ENCODE results near the gene MPND.

Gene MPND

GRCh38 chr19:4388337-4389063 lies 45.1 kb downstream of the MPND start:
- Histone ChIP-seq H3K9me3 (ENCODE audit: insufficient read depth, low read length) (no peaks in the 10 kb centered on the region), H3K4me3 (ENCODE audit: insufficient read length, low read depth) (no peak overlapping the region), H3K36me3 (ENCODE audit: insufficient read depth, insufficient read length, low read length) (peaks cover 64% of the 10 kb centered on the region), H3K9ac (ENCODE audit: insufficient read length, low read depth) (no peak overlapping the region), H3K4me1 (ENCODE audit: insufficient read depth, insufficient read length) (peaks cover 36% of the 10 kb centered on the region), H3K27me3 (ENCODE audit: insufficient read depth, insufficient read length) (peaks cover 42% of the 10 kb centered on the region)
- no peak for DNase-seq (ENCODE audit: low read depth, low spot score)
- TF ChIP-seq YY1 (IDR thresholded peaks at IDR 0.05; ENCODE audit: insufficient read depth, insufficient read length) (no peak), ZNF274 (IDR thresholded peaks at IDR 0.05; ENCODE audit: low read depth, low read length) (no peak), SUZ12 (IDR thresholded peaks at IDR 0.05; ENCODE audit: extremely low read depth, insufficient read depth, insufficient read length) (no peak)

- Histone ChIP-seq H3K36me3 (ENCODE audit: insufficient read depth, insufficient read length, low read length) (peaks cover 59% of the 10 kb centered on the region), H3K9me3 (ENCODE audit: insufficient read depth, low read length) (no peaks in the 10 kb centered on the region), H3K27me3 (ENCODE audit: insufficient read depth, insufficient read length) (peaks cover 42% of the 10 kb centered on the region), H3K4me1 (ENCODE audit: insufficient read depth, insufficient read length) (peaks cover 36% of the 10 kb centered on the region), H3K4me3 (ENCODE audit: insufficient read length, low read depth) (no peak overlapping the region), H3K9ac (ENCODE audit: insufficient read length, low read depth) (no peak overlapping the region)
- DNase-seq (ENCODE audit: low read depth, low spot score): no peak
- TF ChIP-seq ZNF274 (IDR thresholded peaks at IDR 0.05; ENCODE audit: low read depth, low read length) (no peak), YY1 (IDR thresholded peaks at IDR 0.05; ENCODE audit: insufficient read depth, insufficient read length) (no peak), SUZ12 (IDR thresholded peaks at IDR 0.05; ENCODE audit: extremely low read depth, insufficient read depth, insufficient read length) (no peak)
Observed at GRCh38 chr19:4389064-4389375, 45.7 kb downstream of the MPND start.

- Histone ChIP-seq H3K4me1 (ENCODE audit: insufficient read depth, insufficient read length) (peaks cover 40% of the 10 kb centered on the region), H3K4me3 (ENCODE audit: insufficient read length, low read depth) (no peak overlapping the region), H3K9ac (ENCODE audit: insufficient read length, low read depth) (peak overlapping the region; percentile 57), H3K9me3 (ENCODE audit: insufficient read depth, low read length) (no peaks in the 10 kb centered on the region), H3K36me3 (ENCODE audit: insufficient read depth, insufficient read length, low read length) (peaks cover 54% of the 10 kb centered on the region), H3K27me3 (ENCODE audit: insufficient read depth, insufficient read length) (peaks cover 42% of the 10 kb centered on the region)
- TF ChIP-seq SUZ12 (IDR thresholded peaks at IDR 0.05; ENCODE audit: extremely low read depth, insufficient read depth, insufficient read length): no peak
- no peak for TF ChIP-seq YY1 (IDR thresholded peaks at IDR 0.05; ENCODE audit: insufficient read depth, insufficient read length)
- TF ChIP-seq ZNF274 (IDR thresholded peaks at IDR 0.05; ENCODE audit: low read depth, low read length): no peak
- DNase-seq (ENCODE audit: low read depth, low spot score): no peak
Observed at GRCh38 chr19:4389511-4390016, 46.2 kb downstream of the MPND start.

GRCh38 chr19:4390017-4390566 lies 46.7 kb downstream of the MPND start:
- Histone ChIP-seq H3K36me3 (ENCODE audit: insufficient read depth, insufficient read length, low read length) (peaks cover 49% of the 10 kb centered on the region), H3K27me3 (ENCODE audit: insufficient read depth, insufficient read length) (peaks cover 42% of the 10 kb centered on the region), H3K4me3 (ENCODE audit: insufficient read length, low read depth) (peak overlapping the region; percentile 23), H3K9me3 (ENCODE audit: insufficient read depth, low read length) (no peaks in the 10 kb centered on the region), H3K9ac (ENCODE audit: insufficient read length, low read depth) (peak overlapping the region; percentile 62), H3K4me1 (ENCODE audit: insufficient read depth, insufficient read length) (peaks cover 40% of the 10 kb centered on the region)
- no peak for DNase-seq (ENCODE audit: low read depth, low spot score)
- TF ChIP-seq YY1 (IDR thresholded peaks at IDR 0.05; ENCODE audit: insufficient read depth, insufficient read length) (no peak), SUZ12 (IDR thresholded peaks at IDR 0.05; ENCODE audit: extremely low read depth, insufficient read depth, insufficient read length) (no peak), ZNF274 (IDR thresholded peaks at IDR 0.05; ENCODE audit: low read depth, low read length) (no peak)

- TF ChIP-seq ZNF274 (IDR thresholded peaks at IDR 0.05; ENCODE audit: low read depth, low read length) (no peak), YY1 (IDR thresholded peaks at IDR 0.05; ENCODE audit: insufficient read depth, insufficient read length) (no peak), SUZ12 (IDR thresholded peaks at IDR 0.05; ENCODE audit: extremely low read depth, insufficient read depth, insufficient read length) (no peak)
- Histone ChIP-seq H3K9me3 (ENCODE audit: insufficient read depth, low read length) (no peaks in the 10 kb centered on the region), H3K4me3 (ENCODE audit: insufficient read length, low read depth) (peak overlapping the region; percentile 15), H3K36me3 (ENCODE audit: insufficient read depth, insufficient read length, low read length) (peaks cover 49% of the 10 kb centered on the region), H3K27me3 (ENCODE audit: insufficient read depth, insufficient read length) (peaks cover 42% of the 10 kb centered on the region), H3K9ac (ENCODE audit: insufficient read length, low read depth) (peak overlapping the region; percentile 66), H3K4me1 (ENCODE audit: insufficient read depth, insufficient read length) (peaks cover 40% of the 10 kb centered on the region)
- peak; percentile 89 for DNase-seq (ENCODE audit: low read depth, low spot score)
Observed at GRCh38 chr19:4390567-4391305, 47.4 kb downstream of the MPND start.

- TF ChIP-seq YY1 (IDR thresholded peaks at IDR 0.05; ENCODE audit: insufficient read depth, insufficient read length) (no peak), SUZ12 (IDR thresholded peaks at IDR 0.05; ENCODE audit: extremely low read depth, insufficient read depth, insufficient read length) (no peak), ZNF274 (IDR thresholded peaks at IDR 0.05; ENCODE audit: low read depth, low read length) (no peak)
- no peak overlapping the region for H3K4me3 ChIP-seq (ENCODE audit: insufficient read length, low read depth)
- H3K4me1 ChIP-seq (ENCODE audit: insufficient read depth, insufficient read length): peaks cover 40% of the 10 kb centered on the region
- H3K9me3 ChIP-seq (ENCODE audit: insufficient read depth, low read length): no peaks in the 10 kb centered on the region
- DNase-seq (ENCODE audit: low read depth, low spot score): no peak
- H3K9ac ChIP-seq (ENCODE audit: insufficient read length, low read depth): peak overlapping the region; percentile 66
- H3K36me3 ChIP-seq (ENCODE audit: insufficient read depth, insufficient read length, low read length): peaks cover 50% of the 10 kb centered on the region
- H3K27me3 ChIP-seq (ENCODE audit: insufficient read depth, insufficient read length): peaks cover 42% of the 10 kb centered on the region
Observed at GRCh38 chr19:4391306-4391693, 47.9 kb downstream of the MPND start.

Measured in NT2/D1 (cell line).